Limb (tissue), 2 donors: Measurements from ENCODE around the gene LILRB2.
"Not testable (repeated sequence)": the region's sequence is repeated elsewhere in the genome, so short reads cannot be mapped to it uniquely, and the experiment has no call there.

Experiments used
- DNase-seq, 2 donors: peaks; one replicate each; pipeline ENCODE4 v3.0.0-alpha.2; 2016; ENCODE audit errors: extremely low spot score in 2 of 2

The LILRB2 gene

GRCh38 chr19:54305141-54305540 is 24.2 kb upstream of the LILRB2 start:
- DNase-seq: no peak

DNA sequence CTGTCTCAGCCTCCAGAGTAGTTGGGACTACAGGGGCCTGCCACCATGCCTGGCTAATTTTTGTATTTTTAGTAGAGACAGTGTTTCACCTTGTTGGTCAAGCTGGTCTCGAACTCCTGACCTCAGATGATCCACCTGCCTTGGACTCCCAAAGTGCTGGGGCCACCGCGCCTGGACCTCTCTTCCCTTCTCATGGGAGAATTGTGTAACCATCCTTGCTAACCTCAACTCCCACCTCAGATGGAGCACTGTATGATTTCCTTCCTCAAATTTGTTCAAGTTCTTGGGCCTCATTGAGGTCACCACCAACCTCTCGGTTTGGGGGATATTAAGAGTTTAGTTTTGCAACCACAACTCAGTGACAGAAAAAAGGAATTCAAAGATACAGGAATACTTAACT is 21.3 kb upstream of the LILRB2 start:
- DNase-seq: no peak

DNA sequence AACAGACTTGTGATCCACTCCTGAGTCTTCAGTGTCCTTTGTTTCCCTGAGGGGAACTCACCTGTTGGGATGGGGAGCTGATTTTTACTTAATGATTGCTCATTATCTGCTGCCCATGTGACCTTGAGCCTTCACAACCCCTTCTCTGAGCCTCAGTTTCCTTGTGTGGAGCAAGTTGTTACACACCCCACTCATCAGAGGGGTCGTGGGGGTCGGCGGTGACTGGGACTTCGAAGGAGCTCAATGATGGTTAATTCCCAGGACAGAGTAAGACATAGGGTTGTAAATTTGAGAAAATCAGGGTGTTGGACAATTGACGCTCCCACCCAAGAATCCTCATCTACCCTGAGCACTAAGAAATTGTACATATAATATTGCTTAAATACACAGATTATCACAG is 18.6 kb upstream of the LILRB2 start:
- DNase-seq: no peak

DNA sequence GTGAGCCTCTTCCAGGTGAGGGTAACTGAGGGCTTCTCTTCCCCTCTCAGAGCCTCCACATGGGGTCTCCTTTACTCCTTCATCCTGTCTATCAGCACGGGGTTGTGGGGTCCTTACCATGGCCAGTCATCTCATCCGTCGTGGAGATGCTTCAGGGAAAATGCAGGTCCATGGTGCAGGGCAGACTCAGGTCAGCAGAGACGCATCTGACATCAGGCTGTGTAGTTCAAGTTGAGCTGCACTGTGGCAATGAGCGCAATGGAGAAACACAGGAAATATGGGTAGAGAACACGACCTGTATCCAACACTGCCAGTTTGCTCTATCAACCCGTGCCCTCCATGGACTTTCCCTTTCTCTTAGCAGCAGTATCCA is 18.2 kb upstream of the LILRB2 start:
- DNase-seq: no peak

GRCh38 chr19:54298357-54299125 is 17.6 kb upstream of the LILRB2 start:
- no peak for DNase-seq

DNA sequence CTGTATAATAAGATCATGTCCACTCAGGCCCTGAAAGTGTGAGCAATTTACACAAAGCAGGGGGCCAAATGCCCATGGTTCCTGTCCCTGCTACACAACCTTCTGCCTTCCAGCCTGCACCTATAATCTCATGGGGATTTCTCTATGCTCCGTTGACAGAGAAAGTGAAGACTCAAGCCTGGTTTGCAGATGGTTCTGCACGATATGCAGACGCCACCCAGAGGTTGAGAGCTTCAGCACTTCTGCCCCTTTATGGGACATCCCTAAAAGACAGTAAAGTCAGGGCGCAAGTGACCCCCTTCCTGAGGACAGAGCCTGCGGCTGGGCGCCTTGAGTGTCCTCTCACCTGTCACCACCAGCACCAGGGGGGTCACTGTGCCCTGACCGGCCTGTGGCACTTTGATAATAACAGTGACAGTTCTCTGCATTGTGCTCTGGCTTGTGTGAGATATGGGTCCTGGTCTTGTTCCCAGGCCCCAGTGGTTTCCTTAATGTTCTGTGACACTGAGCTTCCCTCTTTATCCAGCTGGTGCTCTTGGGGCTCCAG is 16.9 kb upstream of the LILRB2 start:
- no peak for DNase-seq

GRCh38 chr19:54294539-54294938 is 13.6 kb upstream of the LILRB2 start:
- DNase-seq: no peak

- DNase-seq: not testable (repeated sequence)
These were observed 8.2 kb upstream of the LILRB2 start for GRCh38 chr19:54289160-54289559.

DNA sequence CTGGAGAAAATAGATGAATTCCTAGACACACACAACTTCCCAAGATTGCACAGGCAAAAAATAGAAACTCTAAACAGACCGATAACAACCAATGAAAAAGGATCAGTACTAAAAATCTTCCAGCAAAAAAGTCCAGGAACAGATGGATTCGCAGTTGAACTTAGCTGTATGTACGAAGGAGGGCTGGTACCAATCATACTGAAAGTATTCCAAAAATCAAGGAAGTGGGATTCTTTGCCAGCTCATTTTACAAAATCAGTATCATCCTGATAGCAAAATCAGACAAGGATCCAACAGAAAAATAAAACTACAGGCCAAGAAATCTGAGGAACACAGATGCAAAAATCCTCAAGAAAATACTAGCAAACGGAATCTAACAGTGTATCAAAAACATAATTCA is 6.5 kb upstream of the LILRB2 start:
- no peak for DNase-seq

- DNase-seq: not testable (repeated sequence)
These were observed 5.4 kb upstream of the LILRB2 start for GRCh38 chr19:54286283-54286682.

GRCh38 chr19:54285427-54286056 is 4.6 kb upstream of the LILRB2 start:
- DNase-seq: not testable (repeated sequence)

GRCh38 chr19:54282686-54283470 is 2.0 kb upstream of the LILRB2 start:
- DNase-seq: no peak

- DNase-seq: not testable (repeated sequence)
These were observed 792 bp upstream of the LILRB2 start for GRCh38 chr19:54281729-54282075.

- not testable (repeated sequence) for DNase-seq
These were observed 469 bp downstream of the LILRB2 start for GRCh38 chr19:54280441-54280840.

GRCh38 chr19:54280025-54280424 is 885 bp downstream of the LILRB2 start:
- not testable (repeated sequence) for DNase-seq

- no peak for DNase-seq
These were observed 1.4 kb downstream of the LILRB2 start for GRCh38 chr19:54279406-54279962.

GRCh38 chr19:54278571-54279195 is 2.2 kb downstream of the LILRB2 start:
- not testable (repeated sequence) for DNase-seq

GRCh38 chr19:54278056-54278455 is 2.9 kb downstream of the LILRB2 start:
- DNase-seq: not testable (repeated sequence)

DNA sequence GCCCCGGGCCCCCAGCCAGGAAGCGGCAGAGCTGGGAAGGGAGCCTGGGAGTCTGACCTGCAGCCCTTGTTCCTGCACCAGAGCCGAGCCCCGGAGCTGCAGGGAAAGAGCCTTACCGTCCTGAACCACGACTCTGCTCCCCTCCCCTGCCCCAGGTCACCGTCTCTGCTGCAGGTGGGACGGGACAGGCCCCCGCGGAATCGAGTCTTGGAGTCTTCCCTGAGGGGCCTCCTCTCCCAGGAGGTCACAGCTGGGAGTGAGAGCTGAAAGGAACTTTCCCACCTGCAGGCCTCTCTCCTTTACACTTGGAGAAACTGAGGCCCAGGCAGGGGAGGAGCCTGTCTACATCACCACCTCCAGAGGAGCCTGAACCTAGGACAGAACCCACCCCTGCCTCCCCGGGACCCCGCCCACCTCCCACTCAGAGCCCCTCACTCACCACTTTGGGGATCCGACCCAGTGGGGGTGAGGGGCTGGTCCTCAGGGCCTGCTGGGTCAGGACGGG is 3.7 kb downstream of the LILRB2 start:
- not testable (repeated sequence) for DNase-seq

DNA sequence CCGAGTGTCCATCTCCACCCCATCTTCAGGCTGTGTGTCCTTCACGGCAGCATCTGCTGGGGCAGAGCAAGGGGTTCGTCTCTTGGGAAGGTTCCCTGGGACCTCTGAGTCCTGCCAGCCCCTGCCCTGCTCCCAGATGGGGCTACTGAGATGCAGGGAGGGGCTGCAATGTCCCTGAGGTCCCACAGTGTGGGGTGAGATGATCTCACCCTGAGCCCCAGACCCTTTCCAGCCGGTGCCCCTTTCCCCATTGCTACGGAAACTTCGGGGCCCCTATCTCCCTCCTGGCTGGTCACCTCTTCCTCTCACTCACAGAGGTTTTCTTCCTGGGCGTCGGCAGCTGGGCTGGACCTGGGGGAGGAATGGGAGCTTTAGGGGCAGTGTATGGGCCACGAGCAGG is 5.0 kb downstream of the LILRB2 start:
- DNase-seq: no peak

DNA sequence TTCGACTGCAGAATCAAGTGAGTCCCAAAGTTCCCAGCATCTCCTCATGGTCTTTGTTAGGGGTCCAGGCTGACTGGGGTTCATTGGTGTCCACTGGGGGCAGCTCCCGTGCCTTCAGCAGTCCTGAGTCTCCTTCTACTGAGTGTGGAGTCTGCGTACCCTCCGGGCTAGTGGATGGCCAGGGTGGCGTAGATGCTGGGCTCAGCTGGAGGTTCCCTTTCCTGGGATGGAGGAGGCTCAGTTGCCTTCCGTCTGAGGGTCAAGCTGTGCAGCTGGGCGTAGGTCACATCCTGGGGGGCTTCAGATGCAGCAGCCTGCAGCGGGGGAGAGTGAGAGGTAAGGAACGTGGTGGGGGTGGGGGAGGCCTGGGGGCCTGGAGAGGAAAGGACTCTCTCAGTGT is 6.4 kb downstream of the LILRB2 start:
- DNase-seq: peak in 1 of 2 donors; percentile 6
